HepG2 (cell line): ENCODE results near the gene ARHGAP33. TPM values are rescaled to one million over a fixed set of nuclear protein-coding genes. Genes with fewer than 3 reads are reported as not detected.
A peak's percentile ranks its signal among the peaks of the same experiment; 100 is the strongest.

Experiments used
- IRF2 ChIP-seq: IDR thresholded peaks from 2 replicates; pipeline ENCODE4 v1.6.1; 2018; ENCODE audit warnings: missing genetic modification reagents, missing compliant biosample characterization
- MED1 ChIP-seq: sonication (generic); formaldehyde crosslinking; IDR thresholded peaks from 2 replicates; pipeline ENCODE4 v1.4.0; 2020; ENCODE audit warnings: missing genetic modification reagents
- TEAD2 ChIP-seq: sonication (generic); formaldehyde crosslinking; IDR thresholded peaks from 2 replicates; pipeline ENCODE4 v1.9.0; 2021; ENCODE audit warnings: missing genetic modification reagents
- ZNF530 ChIP-seq: sonication (generic); formaldehyde crosslinking; IDR thresholded peaks from 2 replicates; pipeline ENCODE4 v1.5.0; 2020; ENCODE audit warnings: low read depth, mild to moderate bottlenecking, missing genetic modification reagents
- ZNF607 ChIP-seq: sonication (generic); formaldehyde crosslinking; IDR thresholded peaks from 2 replicates; pipeline ENCODE4 v1.5.1; 2020; ENCODE audit warnings: missing genetic modification reagents, mild to moderate bottlenecking, borderline replicate concordance
- polyA plus RNA-seq, 8 experiments: library from polyadenylated mRNA; depleted of rRNA in 3 of 8; stranded (reverse) in 7 of 8; unstranded in 1 of 8; fragments of >200 nt; fragmentation: Illumina TruSeq in 4 of 8; extraction: Trizol in 4 of 8; gene quantifications; 2 replicates each; pipeline versions ENCODE4 v1.2.1 to v1.2.3, GENCODE V29; 2011 to 2016; ENCODE audit warnings: low read depth in 4 of 8, missing spikeins in 1 of 8, mixed read lengths in 1 of 8; ENCODE audit not compliant: insufficient read depth in 1 of 8
- total RNA-seq, 5 experiments: library from RNA; depleted of rRNA; stranded (reverse); fragments of >200 nt; fragmentation: Illumina TruSeq; extraction: Trizol; gene quantifications; 2 replicates each; pipeline ENCODE4 v1.2.3, GENCODE V29; 2016; ENCODE audit warnings: low read depth in 1 of 5
- TF ChIP-seq, protein P1 (sequence below): sonication (generic); formaldehyde crosslinking; IDR thresholded peaks from 2 replicates; pipeline ENCODE4 v1.4.0; 2020; ENCODE audit warnings: mild to moderate bottlenecking, missing genetic modification reagents
- TF ChIP-seq, protein P2 (sequence below): sonication (generic); formaldehyde crosslinking; IDR thresholded peaks from 2 replicates; pipeline ENCODE4 v1.4.0; 2020; ENCODE audit warnings: low read depth, missing genetic modification reagents

ARHGAP33 gene
- total and polyA plus RNA-seq, 2 of the 13 experiments (the other 11 are each of a cell fraction or from before 2014, with no cell fraction given), result 1.3 to 2.7 TPM

DNA sequence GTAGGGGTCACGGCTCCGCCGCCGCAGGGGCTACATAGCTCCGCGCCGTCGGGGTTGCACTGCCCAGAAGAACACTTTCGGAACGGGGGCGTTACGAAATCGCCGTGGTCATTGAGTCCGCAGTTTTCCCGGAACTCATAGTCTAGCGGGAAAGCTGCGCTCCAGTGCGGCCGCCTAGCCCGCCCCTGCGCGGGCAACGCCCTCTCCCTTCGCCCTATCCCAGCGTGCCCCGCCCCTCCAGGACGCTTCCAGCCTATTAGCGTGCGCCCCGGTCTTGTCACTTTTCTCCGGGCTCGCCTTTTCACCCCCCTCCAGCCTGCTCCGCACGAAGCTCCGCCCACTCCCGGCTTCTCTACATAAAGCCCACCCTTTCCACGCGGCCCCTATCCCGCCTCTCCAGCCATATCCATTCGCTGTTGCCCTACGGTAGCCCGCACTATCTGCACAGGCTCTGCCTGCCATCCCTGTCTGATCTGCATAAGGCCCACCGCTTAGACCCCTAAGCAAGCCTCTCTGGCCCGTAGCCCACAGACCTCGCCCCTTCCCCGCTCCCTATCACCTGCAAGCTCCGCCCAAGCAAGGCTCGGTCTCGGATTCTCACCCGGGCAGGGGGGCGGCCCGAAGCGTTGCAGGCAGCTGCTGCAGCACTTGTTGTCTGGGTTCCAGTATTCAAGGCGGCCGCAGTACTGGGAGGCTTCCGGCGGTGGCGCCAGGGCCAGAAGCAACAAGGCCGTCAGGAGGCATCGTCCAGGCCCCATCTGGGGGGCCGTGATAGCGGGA lies 34.8 kb upstream of the ARHGAP33 start (continued):
- TF ChIP-seq, protein P1, sequence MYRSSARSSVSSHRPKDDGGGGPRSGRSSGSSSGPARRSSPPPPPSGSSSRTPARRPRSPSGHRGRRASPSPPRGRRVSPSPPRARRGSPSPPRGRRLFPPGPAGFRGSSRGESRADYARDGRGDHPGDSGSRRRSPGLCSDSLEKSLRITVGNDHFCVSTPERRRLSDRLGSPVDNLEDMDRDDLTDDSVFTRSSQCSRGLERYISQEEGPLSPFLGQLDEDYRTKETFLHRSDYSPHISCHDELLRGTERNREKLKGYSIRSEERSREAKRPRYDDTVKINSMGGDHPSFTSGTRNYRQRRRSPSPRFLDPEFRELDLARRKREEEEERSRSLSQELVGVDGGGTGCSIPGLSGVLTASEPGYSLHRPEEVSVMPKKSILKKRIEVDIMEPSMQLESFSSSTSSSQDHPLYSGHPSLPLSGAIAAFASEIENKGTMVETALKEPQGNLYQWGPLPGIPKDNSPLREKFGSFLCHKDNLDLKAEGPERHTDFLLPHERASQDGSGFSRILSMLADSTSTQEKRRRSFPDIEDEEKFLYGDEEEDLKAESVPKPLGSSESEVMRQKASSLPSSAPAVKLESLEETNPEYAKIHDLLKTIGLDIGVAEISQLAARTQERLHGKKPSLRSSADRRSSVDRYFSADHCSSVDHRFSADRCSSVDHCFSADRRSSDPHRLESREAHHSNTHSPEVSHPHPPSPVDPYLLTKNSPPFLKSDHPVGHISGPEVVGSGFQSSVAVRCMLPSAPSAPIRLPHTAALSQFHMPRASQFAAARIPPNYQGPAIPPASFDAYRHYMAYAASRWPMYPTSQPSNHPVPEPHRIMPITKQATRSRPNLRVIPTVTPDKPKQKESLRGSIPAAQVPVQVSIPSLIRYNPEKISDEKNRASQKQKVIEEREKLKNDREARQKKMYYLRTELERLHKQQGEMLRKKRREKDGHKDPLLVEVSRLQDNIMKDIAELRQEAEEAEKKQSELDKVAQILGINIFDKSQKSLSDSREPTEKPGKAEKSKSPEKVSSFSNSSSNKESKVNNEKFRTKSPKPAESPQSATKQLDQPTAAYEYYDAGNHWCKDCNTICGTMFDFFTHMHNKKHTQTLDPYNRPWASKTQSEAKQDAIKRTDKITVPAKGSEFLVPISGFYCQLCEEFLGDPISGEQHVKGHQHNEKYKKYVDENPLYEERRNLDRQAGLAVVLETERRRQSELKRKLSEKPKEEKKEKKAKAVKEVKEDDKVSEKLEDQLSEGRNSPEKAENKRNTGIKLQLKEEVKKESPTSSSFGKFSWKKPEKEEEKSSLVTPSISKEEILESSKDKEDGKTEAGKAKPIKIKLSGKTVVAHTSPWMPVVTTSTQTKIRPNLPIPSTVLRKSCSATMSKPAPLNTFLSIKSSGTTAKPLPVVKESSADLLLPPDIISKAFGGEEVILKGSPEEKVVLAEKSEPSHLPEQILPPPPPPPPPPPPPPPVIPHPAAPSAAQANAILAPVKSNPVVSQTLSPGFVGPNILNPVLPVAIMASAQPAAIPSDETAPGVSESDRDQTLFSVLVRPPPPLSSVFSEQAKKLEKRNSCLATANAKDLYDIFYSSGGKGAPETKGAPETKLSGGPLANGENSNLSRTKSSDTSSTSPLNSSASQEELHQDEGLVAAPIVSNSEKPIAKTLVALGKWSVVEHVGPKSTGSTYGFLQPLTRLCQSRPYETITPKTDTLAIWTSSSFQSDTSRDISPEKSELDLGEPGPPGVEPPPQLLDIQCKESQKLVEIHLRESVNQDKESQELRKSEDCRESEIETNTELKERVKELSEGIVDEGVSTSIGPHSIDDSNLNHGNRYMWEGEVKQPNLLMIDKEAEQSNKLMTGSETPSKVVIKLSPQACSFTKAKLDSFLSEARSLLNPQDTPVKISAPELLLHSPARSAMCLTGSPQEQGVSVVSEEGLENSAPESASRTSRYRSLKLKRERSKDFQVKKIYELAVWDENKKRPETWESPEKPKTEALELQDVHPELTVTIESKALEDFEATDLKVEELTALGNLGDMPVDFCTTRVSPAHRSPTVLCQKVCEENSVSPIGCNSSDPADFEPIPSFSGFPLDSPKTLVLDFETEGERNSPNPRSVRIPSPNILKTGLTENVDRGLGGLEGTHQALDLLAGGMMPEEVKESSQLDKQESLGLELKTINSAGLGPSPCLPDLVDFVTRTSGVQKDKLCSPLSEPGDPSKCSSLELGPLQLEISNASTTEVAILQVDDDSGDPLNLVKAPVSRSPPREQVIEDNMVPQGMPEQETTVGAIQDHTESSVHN, result no peak; the same call in 1 of the 2 replicates
- no peak for TF ChIP-seq ZNF530 (CRISPR knock-in tag)
- TF ChIP-seq, protein P2, sequence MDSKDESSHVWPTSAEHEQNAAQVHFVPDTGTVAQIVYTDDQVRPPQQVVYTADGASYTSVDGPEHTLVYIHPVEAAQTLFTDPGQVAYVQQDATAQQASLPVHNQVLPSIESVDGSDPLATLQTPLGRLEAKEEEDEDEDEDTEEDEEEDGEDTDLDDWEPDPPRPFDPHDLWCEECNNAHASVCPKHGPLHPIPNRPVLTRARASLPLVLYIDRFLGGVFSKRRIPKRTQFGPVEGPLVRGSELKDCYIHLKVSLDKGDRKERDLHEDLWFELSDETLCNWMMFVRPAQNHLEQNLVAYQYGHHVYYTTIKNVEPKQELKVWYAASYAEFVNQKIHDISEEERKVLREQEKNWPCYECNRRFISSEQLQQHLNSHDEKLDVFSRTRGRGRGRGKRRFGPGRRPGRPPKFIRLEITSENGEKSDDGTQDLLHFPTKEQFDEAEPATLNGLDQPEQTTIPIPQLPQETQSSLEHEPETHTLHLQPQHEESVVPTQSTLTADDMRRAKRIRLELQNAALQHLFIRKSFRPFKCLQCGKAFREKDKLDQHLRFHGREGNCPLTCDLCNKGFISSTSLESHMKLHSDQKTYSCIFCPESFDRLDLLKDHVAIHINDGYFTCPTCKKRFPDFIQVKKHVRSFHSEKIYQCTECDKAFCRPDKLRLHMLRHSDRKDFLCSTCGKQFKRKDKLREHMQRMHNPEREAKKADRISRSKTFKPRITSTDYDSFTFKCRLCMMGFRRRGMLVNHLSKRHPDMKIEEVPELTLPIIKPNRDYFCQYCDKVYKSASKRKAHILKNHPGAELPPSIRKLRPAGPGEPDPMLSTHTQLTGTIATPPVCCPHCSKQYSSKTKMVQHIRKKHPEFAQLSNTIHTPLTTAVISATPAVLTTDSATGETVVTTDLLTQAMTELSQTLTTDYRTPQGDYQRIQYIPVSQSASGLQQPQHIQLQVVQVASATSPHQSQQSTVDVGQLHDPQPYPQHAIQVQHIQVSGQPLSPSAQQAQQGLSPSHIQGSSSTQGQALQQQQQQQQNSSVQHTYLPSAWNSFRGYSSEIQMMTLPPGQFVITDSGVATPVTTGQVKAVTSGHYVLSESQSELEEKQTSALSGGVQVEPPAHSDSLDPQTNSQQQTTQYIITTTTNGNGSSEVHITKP (CRISPR knock-in tag), result peak; percentile 55; the same call in 1 of the 2 replicates
- no peak for TF ChIP-seq TEAD2 (CRISPR knock-in tag)
- peak; percentile 71 for TF ChIP-seq IRF2 (CRISPR knock-in tag)
- TF ChIP-seq ZNF607 (CRISPR knock-in tag), result no peak
- TF ChIP-seq MED1 (CRISPR knock-in tag), result peak; percentile 41
